Stimulated activated CD8-positive, alpha-beta memory T cell treated with anti-CD3 and anti-CD28 coated beads, Interleukin-2, amount 100 ng/mL, for 1 hour (primary cell): ENCODE measurements around the gene CCDC9B.

Experiments
- DNase-seq, 2 donors: peaks; one replicate each; pipeline ENCODE4 v3.0.0-alpha.2; 2020; ENCODE audit warnings: low read depth in 2 of 2

CCDC9B gene

DNA sequence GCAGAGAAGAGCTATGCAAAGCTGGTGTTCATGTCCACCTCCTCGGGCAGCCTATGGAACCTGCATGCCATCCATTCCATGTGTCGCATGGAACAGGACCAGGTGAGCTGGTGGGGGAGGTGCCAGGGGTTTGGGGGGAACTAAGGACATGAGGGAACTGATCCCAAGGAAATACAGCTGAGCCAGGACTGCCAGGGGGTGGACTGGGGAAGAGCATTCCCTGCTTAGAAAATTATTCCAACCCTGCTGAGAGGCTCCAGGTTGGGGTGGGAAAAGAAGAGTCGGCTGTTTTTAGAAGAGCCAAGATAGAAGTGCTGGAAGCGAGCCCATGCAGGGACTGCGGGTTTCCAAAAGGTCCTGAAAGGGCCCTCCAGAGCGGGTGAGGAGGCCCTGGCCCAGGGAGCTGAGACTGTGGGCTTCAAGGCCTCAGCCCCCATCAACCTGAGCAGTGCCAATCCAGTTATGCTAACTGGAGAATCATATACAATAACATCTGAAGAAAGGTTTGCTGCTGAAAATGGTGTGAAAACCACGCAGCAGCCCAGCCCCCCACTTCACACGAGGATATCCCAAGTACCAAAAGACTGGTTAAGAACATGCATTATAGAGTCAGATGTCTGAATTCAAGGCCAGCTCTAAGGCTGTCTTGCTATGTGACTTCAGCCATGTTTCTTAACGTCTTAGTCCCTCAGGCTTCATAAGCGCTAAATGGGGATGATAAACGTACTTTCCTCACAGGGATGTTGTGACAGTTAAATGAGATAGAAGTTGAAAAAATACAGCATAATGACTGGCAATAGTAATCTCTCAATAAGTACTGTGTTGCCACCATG, 25.1 kb upstream of the CCDC9B start:
- DNase-seq = no peak

DNA sequence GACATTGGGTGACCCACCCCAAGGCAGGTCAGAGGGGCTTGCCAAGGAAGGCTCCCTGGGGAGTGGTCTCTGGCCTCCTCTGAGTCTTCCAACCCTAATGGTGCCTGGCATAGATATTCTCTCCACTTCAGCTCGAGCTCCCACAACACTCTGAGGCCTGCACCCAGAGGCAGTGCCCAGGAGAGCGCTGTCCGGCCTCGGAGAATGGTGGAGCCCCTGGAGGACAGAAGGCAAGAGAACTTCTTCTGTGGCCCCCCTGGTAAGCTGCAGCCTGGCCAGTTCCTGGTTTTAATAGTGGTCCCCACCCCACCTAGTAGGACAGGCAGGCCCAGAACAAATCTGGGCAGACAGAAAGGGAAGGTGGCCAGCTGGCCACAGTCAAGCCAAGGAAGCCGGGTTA, 24.3 kb upstream of the CCDC9B start:
- DNase-seq = no peak

DNA sequence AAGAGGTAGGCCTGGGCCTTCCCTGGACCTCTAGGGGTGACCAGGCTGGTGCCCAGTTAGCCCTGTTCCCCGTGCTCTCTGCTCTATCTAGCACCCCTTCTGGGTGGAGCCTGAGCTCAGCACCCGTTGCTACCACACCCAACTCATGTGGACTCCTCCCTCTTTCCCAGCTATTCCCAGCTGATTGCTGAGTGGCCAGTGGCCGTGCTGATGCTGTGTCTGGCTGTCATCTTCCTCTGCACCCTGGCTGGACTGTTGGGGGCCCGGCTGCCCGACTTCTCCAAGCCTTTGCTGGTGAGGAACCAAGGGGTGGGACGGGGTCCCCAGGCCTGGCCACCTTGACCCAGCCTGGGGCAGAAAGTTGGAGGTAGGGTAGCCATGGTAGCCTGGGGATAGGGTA, 23.5 kb upstream of the CCDC9B start:
- no peak for DNase-seq

DNA sequence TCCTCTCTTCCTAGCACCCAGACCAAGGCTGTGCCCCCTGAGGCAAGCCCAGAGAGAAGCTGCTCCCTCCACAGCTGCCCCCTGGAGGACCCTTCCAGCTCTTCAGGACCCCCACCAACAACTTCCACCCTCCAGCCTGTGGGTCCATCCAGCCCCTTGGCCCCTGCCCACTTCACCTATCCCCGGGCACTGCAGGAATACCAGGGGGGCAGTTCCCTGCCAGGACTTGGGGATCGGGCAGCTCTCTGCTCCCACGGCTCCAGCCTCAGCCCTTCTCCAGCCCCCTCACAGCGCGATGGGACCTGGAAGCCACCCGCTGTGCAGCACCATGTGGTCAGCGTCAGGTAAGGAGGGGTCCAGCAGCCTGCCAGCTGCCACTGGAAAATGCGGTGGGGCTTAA, 22.9 kb upstream of the CCDC9B start:
- no peak for DNase-seq

DNA sequence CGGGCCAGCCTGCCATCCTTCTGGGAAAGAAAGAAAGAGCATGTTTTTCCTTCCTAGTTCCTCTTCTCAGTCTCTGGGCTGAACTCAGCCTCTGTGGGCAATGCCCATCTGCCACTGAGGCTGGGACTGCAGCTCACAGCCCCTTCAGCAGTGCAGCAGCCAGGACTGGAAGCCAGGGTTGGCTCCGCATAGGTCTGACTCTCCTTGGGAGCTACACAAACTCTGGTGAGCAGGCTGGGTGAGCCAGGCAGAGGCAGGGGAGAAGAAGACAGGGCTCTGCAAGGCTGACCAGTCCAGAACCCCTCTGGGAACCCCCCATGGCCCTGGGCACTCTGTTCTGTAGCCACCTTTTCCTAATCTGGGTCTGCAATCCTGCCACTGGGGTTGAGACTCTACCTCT, 20.9 kb upstream of the CCDC9B start:
- no peak for DNase-seq

DNA sequence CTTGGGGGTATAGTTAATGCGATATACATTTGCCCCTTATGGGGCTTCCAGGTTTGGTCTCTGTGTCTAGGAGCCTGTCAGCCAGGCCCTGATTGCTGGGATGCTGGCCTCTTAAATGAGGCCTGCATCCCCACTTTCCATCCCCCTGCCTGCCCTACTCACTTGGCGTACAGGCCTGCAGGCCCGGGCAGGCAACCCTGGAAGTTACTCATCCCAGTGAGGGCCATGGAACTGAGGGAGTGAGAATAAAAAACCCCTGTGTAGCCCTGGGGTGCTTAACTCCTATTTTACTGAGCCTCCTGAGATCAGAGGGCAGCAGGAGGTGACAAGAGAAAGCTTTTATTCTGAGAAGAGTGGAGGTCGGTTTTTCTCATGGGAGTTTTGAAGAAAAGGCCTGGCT, 19.3 kb upstream of the CCDC9B start:
- DNase-seq = no peak

DNA sequence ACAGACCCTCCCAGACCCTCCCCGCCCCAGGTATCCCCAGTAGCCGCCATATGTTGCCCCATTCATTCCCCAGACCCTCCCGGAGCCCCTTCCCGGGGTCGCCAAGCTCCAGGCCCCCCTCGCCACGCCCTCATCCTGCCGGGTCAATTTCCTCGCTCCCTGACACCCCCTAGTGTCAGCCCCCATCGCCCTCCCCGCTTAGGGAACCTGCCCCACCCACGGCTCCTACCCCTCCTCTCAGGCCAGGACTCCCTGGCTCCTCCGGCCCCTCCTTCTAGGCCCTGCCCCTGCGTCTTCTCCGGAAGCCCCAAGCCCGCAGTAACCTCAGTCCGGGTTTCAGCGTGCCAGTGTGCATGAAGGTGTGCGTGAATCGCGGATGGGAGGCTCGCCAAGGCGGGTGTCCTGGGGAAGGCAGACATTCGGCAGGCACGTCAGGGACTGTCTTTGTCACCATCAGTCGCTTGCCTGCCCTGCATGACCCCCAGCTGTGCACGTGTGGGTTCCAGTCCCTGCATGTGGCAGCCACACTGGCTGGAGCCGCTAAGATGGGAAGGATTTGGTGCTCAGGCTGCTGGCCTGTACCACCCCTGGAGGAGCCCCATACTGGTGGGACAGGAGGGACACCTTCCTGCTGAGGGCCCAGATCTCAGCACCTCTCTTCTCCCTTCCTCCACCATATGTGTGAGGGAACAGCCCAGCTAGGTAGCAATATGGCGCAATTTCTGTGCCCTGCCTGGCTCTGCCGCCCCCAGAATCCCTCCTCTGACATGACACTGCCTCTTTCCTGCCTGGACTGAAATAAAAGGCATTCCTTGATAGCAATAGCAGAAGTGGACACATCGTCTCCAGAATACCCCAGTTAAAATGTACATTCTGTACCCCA, 18.0 kb upstream of the CCDC9B start:
- DNase-seq = peak in 1 of 2 donors; percentile 16

DNA sequence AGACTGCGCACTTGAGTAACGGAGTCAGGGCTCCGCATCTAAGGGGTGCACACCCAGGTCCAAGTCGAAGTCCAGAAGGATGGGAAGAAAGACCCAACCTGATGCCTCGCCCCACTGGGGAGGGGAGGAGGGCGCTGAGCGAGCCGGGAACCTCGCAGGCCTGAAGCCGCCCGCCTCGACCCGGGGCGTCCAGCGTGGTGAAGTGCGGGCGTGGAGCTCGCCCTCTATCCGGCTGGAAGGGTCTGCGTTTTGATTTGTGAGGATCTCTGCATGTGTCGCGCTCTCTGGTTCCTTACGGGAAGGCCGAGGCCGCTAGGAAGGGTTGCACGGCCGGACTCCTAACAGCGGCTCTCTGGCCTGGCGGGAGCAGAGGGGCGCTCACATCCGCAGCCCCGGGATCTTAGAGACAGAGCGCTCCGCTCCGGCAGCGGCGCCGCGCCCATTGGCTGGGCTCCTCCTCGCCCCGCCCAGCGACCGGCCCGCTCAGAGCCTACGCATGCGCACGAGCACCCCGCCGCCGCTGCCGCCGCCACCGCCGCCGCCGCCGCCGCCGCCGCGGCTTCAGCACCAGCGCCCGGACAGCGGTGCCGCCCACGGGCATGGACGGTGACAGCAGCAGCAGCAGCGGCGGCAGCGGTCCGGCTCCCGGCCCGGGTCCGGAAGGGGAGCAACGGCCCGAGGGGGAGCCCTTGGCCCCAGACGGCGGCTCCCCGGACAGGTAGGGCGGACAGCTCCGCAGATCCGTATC, 17.2 kb upstream of the CCDC9B start, which contains the start of gene DISP2:
Gene DISP2 (plus strand): TSS at position 497 of the 748 bp plus-strand sequence. CDS start 103 bp downstream, at position 600.
- peak; percentile 70 to 81 for DNase-seq

DNA sequence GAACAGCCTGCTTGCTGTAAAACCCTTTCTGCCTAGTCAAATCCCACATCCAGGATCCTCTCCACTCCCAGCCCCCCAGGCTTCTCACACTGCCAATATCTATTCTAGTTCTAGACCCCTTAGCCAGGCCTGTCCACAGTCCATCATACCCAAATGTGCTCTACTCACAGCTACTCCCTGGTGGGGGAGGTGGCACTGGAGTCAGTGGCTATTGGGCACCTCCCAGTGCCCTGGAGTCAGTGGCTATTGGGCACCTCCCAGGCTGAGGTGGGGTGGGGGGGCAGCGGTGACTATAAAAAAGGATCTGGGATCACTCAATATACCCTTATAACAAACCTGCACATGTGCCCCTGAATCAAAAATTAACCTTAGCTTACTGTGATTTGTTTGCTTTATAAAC, 16.5 kb upstream of the CCDC9B start:
- DNase-seq = no peak

DNA sequence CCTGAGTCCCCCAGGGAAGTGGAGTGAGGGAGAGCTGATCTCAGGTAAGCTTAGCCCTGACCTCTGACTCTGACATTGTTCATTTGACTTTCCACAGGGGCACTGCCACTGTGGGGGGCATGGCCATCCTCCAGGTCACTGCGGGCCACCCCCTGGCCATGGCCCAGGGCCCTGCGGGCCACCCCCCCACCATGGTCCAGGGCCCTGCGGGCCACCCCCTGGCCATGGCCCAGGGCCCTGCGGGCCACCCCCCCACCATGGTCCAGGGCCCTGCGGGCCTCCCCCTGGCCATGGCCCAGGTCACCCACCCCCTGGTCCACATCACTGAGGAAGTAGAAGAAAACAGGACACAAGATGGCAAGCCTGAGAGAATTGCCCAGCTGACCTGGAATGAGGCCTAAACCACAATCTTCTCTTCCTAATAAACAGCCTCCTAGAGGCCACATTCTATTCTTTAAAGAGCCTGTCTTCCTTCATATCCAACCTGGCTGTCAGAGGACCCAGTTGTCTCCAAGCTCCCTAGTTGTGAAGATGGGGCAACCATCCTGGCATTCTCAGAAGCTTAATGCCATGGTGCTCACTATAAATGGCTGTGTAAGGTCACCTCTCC, 15.3 kb upstream of the CCDC9B start:
- no peak for DNase-seq

DNA sequence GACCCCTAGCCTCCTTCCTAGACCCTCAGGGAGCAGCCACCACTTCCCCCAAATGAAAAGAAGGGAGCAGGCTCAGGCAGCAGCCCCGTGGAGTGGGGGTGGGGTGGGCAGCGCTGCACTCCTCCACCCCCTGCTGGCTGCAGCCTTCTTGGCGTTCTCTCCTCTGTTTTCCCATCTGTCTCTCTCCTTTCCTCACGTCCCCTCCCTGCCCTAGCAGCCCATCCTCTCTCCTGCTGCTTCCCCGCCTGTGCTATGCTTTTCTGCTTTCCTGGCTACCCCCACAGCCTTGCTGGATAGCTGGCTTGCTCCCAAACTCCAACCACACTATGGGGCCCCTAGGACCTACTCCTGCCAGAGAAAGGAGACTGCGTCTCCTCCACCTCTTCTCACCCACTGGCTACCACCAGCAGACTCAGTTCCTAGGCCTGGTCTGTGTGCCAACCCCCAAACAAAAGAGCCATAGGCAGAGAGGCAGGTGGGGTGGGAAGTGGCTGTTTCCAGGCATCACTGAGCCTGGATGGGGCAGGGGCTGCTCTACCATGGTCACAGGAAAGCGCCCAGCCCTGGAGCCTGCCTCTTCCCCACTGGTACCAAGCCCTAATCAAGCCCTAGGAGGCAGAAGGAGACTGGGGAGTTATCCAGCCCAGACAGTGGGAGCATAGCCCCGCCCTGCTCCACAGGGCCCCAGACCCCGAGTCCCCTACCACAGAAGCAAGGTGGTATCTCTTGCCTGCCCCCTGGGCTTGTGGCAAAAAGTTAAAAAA, 13.9 kb upstream of the CCDC9B start:
- no peak for DNase-seq

DNA sequence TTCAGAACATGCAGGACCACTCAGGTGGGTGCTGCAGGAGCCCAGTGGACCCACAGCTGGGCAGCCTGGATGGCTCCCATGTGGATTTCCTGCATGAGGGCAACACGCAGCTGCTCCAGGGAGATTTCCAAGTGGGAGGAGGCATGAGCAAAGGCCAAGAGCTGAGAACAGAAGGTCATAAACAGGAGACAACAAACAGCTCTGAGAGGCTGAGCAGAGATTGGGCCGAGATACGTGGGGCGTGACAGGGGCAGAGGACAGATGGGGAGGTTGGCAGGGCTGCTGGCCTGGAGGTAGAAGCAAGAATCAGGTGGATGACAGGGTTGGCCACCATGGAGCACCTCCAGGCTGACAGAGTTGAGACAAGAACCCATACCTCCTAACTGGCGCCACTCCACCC, 13.0 kb upstream of the CCDC9B start:
- no peak for DNase-seq

DNA sequence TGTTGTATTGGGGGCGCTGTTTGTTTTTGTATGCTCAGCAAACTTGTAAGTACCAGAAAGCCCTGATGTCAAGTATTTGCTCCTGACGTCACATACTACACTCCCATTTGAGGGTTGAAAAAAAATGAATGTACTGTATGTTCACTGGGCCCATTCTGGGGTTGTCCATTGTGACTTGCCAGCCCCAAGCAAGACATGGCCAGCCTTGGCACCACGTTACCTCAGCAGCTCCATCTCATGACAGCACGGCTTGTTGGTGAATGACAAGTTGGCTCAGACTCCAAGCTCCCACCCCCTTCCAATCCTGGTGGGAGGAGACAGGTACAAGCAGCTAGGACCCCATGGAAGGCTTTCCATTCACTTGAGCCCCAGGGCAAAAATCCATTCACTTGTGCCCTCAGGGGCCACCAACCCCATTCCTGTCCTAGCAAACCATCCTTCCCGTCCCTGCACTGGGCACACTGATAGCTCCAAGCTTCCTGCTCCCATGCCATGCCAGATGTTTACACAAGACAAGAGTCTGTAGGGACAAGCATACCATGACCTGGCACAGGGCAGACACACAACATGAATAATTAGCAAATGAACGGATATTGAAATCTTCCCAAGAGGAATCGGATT, 11.7 kb upstream of the CCDC9B start:
- no peak for DNase-seq

DNA sequence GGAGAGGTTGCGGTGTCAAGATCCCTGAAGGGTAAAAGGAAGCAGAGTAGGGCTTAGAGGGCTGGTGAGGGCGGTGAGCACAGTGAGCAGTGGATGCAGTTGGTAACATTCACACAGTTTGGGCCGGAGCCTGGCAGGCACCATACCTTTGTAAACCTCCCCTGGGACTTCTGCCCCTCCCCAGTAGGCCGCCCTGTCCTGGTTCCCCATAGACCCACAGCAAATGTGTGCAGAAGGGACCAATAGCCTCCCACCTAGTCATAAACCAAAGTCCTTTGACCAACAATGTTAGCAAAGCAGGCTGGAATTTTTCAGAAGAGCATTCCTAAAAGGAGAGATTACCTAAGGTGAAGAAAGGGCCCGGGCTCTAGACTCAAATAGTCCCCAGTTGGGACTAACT, 8.4 kb upstream of the CCDC9B start:
- DNase-seq = no peak

DNA sequence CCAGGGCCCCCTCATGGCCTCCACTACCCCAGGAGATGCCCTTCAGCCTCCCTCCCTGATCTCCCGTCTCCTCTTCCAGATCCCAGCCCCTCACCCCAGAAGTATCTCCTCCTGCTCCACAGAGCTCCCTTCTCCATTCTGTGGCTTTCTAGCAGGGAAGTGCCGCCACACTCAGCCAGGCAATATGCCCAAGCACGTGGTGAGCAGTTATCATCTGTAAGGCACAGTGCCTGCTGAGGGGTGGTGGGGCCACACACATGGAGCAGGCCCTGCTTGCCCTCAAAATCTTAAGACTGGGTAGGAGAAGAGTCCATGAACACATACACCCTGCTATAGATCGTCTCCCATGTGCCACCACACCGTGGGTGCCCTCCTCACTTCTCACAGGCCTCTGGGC, 7.7 kb upstream of the CCDC9B start:
- no peak for DNase-seq

DNA sequence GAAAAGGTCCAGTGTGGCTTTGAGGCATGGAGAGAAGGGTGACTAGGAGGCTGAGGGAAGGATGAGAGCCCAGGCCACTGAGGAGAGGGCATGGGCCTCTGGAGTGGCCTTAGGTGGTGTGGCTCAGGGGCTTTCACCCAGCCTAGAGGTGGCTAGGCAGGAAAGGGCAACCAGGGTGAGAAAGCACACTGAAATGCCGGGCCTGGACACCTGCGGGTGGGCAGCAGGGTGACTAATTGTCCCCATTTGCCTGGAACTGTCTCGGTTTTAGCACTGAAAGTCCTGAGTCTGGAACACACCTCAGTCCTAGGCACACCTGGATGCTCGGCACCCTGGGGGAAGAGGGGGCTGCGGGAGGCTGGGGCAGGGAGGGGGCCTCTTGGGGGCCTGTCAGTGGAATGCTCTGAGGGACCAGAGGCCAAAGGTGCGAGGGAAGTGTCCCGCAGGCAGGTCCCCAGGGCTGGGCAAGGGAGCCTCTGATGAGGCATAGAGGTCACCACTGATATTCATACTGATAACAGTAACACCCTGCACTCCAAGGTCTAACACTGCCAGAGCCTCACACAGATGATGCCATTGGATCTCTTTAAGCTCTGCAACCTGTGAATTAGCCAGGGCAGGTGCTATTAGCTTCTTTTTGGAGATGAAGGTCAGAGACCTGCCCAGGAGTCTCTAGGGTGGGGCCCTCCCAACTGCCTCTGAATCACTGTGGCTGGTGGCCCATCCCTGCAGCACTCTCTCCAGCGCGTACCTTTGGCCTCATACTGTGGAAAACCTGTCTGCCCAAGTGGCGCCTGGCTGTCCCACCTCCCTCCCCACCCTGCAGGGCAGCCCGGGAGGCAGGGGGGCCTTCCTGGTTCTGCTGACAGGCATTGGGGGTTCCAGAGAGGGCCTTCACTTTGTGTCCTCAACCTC, 7.1 kb upstream of the CCDC9B start:
- DNase-seq = no peak

DNA sequence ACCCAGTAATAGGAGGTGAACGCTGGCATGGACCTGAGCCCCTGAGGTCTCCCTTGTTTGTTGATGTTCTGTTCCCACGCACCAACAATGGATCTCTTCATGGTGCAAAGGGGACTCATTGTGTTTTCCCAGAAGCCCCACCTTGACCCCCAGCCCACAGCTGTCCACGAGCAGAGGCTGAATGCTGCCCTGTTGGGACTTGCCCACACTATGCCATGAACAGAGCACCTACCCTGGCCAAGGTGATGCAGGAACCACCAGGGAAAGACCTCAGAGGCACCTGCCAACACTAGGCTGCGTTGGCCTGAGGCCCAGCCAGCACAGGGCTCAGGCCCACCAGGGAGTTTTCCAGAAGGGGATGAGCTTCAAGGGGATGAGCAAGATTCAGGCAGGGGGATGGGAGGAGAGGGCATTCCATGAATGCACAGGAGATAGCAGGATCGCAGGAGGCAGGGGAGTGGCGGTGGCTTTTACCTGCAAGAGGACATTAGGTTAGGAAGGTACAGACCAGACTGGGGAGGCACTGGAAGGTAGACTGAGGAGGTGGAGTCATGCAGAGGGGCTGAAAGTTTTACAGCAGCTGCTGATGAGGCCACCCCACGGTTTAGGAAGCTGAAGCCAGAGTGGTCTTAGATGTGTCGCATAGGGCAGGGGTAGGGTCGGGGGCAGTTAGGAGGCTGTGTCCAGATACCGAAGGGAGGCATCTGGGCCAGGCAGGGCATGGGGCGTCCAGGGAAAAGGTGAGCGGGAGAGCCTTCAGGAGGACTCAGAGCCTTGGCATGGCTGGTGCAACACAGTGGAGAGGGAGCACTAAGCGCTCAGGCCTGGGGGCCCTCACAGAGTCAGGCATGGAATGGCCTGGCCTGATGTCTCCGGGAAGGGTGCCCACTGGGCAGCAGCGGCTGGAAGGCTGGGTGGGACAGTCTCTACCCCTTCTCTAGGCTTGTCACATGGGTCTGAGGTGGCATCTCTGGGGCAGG, 6.1 kb upstream of the CCDC9B start:
- DNase-seq = no peak

DNA sequence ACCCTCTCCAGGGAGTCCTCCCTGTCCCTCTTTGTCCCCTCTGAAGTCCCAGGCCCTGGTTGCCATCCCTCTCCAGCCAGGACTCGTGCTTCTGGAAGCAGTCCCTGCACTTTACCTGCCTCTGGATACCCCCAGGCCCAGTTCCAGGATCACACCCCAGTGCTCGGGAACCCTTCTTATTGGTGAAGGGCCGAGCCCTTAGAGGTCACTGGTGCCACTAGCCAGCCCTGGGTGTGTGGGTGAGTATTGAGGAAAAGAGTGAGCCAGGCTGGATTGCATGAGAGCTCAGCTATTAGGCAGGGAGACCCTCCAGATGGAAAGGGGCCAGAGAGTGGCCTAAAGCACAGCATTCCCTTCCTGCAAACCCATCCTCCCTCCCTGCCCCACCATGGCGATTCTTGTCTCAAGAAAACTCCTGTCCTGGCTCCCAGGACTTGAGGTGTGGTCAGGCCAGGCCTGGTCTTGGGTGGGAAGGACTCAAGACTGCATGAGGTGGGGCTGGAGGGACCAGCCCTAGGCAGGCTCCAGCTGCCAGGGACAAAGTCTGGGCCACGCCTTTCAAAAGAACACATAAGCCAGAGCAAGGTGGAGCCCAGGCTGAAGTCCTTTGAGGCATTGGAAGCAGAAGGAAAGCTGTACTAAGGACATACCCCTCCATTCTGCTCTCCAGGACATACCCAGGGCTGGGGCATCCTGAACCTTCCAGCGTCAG, 5.3 kb upstream of the CCDC9B start:
- no peak for DNase-seq
